GM19239 (cell line): ENCODE measurements around the gene FBXW5.

Experiments
- DNase-seq: peaks from one replicate; pipeline ENCODE4 v3.0.0; 2011; ENCODE audit warnings: low spot score; ENCODE audit not compliant: insufficient read length
- FAIRE-seq: peaks from 2 replicates; lab custom pipeline; 2011; peaks lifted over from hg19 to GRCh38; lab: Jason Lieb, UNC

Gene FBXW5

DNA sequence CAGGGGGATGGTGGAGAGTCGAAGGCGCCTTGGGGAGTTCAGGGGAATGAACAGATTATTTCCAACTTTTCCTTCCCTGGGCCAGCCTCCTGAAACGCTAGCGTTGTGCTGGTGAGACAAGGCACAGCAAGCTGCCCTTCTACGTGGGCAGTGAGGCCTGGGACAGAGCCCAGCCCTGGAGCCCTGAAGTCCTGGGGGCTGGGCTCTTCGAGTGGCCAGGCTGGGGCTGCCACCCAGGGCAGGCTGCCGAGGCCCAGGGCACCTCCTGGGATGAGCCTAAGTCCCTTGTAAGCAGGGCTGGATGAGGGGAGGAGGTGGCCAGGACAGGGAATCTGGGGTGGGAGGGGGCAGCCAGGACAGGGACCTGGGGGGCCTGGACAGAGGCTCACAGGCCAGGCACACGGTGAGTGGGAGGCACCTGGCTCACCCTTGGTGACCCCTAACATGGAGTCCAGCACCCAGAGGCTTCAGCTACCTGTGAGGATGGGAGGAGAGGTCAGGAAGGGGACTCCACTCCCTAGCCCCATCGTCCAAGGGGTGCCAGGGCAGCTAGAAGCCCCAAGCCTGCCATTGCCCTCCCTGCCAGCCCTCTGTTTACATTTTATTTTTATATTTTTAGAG is 6.2 kb upstream of the FBXW5 start:
- FAIRE-seq (no peak), DNase-seq (no peak)

GRCh38 chr9:136949817-136950655 is 5.5 kb upstream of the FBXW5 start:
- DNase-seq = peak; percentile 100
- peak; percentile 97 for FAIRE-seq

GRCh38 chr9:136949239-136949816 is 4.8 kb upstream of the FBXW5 start:
- DNase-seq = no peak
- no peak for FAIRE-seq

- no peak for DNase-seq
- peak; percentile 73 for FAIRE-seq
Measured at GRCh38 chr9:136947955-136948510, 3.5 kb upstream of the FBXW5 start.

DNA sequence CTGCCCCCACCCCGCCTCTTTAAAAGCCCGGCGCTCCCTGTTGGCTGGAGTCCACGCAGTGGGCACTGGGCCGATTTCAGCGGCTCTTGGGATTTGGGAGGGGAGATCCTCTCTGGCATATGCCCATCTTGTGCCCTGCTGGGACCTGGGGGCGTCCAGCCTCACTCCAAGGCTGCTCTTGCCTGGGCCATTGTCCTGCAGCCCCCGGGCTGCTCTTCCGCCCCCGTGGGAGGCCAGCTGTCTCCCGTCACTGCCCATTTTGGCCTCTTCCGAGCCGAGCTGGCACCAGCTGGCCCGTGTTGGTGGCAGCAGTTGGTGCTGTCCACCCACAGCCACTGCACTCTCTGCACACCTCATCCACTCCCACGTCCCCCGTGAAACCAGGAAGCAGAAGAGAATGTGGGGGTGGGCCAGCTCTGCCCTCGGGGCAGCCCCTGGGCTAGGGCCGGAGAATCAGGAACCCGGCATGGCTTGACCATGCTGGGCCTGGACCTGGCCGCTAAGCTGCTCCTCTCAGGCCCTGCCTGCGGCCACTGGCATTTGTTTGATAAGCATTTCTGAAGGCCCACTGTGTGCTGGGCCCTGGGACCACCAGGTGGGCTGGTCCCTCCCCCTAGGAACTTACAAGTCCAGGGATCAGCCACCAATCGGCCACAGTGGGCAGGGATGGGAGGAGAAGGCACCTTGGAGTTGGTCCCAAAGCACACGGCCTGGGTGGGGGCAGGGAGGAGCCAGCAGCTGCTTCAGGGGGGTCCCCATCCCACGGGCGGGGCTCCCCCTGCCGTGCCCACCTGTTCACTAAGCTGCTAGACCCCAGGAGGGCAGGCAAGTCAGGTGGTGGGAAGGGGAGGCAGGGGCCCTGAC is 2.7 kb upstream of the FBXW5 start:
- DNase-seq (no peak), FAIRE-seq (no peak)

DNA sequence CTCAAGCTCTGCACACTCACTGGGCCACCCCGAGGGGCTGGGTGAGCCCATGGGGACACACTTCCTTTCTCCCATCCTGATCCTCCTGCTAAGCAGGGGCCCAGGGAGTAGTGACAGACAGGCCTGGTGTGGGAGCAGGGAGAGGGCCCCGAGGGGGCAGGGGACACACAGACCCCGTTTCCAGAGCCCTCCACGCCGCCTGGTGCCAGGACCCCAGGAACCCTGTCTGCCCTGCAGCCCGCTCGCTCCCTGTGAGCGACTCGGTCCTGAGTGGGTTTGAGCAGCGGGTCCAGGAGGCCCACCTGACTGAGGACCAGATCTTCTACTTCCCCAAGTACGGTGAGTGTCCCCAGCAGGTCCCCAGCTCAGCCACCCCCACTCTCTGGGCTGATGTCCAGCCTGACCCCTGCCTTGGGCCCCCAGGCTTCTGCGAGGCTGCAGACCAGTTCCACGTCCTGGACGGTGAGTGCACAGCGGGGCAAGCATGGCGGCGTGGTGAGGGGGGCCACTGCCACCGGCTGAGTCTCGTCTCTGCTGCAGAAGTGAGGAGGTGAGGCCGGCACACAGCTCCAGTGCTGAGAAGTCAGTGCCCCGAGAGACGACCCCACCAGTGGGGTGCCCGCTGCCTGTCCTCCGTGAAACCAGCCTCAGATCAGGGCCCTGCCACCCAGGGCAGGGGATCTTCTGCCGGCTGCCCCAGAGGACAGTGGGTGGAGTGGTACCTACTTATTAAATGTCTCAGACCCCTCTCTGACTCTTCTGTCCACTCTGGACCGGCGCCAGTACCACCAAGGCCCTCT is 1.9 kb upstream of the FBXW5 start:
- DNase-seq = no peak
- FAIRE-seq = no peak

DNA sequence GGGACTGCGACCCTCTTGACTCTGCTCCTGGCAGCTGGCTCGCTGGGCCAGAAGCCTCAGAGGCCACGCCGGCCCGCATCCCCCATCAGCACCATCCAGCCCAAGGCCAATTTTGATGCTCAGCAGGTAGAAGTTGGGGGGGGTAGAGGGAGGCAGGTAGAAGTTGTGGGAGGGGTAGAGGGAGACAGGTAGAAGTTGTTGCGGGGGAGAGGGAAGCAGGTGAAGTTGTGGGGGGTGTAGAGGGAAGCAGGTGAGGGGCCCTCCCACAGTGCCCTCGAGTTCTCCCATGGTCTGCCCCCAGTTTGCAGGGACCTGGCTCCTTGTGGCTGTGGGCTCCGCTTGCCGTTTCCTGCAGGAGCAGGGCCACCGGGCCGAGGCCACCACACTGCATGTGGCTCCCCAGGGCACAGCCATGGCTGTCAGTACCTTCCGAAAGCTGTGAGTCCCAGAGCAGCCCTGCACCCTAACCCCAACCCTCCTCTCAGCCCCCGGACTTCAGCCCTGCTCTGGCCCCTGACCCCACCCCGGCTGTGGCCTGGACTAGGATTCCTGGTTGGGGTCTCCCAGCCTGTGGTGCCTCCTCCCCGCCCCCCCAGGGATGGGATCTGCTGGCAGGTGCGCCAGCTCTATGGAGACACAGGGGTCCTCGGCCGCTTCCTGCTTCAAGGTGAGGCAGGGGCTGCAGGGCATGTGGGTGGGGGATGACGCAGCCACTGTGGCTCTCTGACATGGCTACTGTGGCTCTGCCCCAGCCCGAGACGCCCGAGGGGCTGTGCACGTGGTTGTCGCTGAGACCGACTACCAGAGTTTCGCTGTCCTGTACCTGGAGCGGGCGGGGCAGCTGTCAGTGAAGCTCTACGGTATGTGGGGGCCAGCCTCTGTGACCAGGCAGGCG is 1.0 kb upstream of the FBXW5 start:
- DNase-seq = no peak
- no peak for FAIRE-seq

DNA sequence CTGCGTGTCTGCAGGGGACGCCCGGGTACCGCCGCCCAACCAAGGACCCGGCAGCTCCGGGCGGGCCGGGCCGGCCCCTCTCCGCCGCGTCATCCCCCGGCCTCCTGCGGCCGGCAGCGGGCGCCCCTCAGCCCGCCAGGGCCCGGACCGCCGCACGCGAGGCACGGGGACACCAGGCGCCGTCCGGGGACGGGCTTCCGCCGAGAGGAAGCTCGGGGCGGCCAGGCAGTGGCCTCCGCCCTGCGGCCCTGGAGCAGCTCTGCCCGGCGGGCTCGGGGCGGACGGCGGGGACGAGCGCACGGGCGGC is 373 bp downstream of the FBXW5 start:
- DNase-seq (peak; percentile 87), FAIRE-seq (peak; percentile 26)

DNA sequence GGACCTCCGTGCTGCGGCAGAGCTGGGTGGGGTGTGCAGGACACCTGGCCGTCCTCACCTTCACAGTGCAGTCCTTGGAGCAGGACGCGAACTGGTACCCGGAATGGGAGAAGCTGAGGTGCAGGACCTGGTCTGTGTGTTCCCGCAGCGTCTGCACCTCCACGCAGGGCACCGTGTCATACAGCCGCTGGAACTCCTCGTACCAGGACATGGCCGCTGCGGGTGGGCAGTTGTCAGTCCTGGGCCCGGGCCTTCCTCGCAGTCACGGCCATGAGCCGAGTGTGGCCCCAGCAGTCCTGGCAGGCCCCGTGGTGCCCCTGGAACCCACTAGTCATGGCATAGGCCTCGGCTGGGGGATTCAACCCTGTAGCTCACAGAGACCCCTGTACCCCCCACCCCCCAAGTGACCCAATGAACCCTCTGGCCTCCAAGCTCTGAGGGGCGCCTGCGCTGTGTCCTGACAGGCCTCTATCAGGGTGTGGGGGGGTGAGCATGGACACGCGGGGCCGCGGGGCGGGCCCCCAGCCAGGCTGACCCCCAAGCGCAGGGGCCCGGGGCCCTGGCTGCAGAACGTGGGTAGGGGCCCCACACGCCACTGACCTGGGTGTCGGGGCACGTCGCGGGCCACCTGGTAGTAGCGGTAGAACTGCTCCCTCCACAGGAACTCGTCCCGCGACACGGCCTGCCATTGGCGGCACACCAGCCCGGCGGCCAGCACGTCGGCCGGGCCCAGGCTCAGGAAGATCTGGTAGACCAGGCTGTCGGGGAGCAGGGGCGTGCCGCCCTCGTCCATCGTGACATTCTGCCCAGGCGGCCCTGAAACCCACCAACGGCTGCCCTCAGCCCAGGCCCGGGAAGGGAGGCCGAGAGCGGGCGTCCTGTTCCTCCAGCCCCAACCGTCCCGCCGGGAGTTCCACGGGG is 987 bp downstream of the FBXW5 start:
- FAIRE-seq (peak; percentile 21), DNase-seq (peak; percentile 85)

- DNase-seq (no peak), FAIRE-seq (no peak)
Measured at GRCh38 chr9:136942881-136943230, 1.7 kb downstream of the FBXW5 start.

- DNase-seq = no peak
- FAIRE-seq = no peak
Measured at GRCh38 chr9:136942112-136942880, 2.2 kb downstream of the FBXW5 start.

DNA sequence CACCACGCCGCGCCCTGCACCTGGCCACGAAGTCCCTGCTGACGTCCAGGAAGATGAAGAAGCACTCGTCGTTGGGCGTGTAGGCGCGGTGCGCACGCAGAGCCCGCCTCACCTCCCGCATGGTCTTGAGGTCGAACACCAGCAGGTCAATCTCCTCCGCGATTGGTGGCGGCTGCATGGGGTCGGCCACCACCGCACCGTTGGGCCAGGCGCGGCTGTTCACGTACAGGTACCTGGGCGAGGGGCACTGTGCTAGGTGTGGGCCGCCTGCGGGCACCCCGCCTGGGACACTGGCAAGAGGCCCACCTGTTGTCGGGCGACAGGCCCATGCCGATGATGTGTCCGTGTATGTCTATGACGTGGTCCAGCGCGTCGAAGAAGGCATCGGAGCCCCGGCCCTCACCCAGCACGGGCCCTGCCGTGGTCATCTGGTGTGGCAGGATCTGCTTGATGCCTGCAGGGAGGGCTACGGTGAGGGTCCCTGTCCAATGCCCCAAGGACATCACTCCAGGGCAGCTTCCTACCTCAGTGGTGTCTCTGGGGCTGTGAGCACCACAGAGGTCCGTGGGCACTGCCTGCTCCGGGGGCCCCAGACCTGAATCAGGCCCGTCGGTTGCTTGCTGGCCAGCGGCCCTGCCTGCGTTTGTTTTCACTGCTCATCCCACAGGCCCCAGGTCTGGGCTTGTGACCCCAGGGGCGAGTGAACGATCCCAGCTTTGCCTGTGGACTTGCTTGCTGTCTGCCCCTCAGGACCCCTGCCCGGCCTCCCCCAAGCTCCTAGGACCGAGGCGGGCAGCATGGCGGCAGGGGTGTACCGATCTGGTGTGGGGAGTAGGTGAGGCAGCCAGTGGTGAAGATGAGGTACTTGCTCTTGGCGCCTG is 3.1 kb downstream of the FBXW5 start:
- no peak for FAIRE-seq

GRCh38 chr9:136940526-136941230 is 3.9 kb downstream of the FBXW5 start:
- no peak for DNase-seq
- FAIRE-seq = no peak

More for the DNA sequence above, 3.1 kb downstream of the FBXW5 start:
- DNase-seq = no peak

DNA sequence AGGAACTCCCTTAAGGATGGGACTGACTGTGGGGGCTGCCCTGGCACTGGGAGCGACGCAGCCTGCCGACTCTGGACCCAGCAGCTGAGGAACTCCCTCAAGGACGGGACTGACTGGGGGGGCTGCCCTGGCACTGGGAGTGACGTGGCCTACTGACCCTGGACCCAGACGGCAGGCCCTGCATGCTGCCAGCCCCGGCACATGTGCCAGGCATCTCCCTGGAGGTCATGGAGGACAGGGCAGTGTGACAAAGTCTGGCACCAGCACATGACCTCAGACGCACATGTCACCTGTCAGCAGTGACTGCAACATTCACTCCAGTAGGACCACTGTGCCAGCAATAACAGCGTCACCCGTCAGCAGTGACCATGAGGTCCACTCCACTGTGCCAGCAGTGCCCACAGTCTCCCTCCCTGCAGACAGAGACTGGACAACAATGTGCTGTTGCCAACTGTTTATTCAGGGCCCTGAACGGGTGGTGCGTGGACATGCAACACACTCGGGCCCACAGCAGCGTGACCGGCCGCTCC is 4.5 kb downstream of the FBXW5 start:
- FAIRE-seq = no peak
- DNase-seq = no peak

GRCh38 chr9:136939431-136939995 is 5.0 kb downstream of the FBXW5 start:
- FAIRE-seq (no peak), DNase-seq (no peak)
